NCI-H128 (cell line): ENCODE measurements around the gene MRPL41.
"Not testable (repeated sequence)": the region's sequence is repeated elsewhere in the genome, so short reads cannot be mapped to it uniquely, and the experiment has no call there.

Source experiments
- DNase-seq: peaks from one replicate; lab custom pipeline; 2025; ENCODE audit not compliant: unreplicated experiment; lab: John Stamatoyannopoulos, UW

MRPL41 gene

DNA sequence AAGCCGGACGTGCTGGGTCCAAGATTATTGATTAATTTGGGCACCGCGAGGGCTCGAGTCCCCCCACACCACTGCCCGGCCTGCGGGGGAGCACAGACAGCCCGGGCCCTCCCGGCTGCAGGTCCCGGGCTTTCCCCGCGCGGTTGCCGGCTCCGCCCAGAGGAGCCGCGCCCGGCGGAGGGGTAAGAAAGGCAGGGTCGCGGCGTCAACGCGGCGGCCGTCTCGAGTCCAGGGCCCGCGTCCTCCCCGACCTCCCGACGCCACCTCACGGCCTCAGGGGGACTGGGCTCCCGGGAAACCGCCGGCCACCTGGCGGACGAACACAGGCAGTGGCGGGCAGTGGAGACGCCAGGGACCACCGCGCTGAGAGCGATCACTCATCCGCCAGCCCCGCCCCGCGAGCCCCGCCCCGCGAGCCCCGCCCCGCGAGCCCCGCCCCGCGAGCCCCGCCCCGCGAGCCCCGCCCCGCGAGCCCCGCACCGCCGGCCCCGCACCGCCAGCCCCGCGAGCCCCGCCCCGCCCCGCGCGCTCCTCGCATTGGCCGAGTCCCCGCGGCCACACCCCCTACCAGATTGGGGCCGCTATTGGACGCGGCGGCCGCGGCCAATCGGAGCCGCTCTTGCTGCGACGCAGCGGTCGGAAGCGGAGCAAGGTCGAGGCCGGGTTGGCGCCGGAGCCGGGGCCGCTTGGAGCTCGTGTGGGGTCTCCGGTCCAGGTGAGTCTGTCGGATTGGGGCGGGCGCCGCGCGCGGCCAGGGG lies at the start of gene MRPL41:
Gene MRPL41, plus strand, starts transcription at position 616 of the 758 bp plus-strand sequence. CDS start 203 bp downstream, outside the sequence.
- DNase-seq = peak; percentile 53

GRCh38 chr9:137502008-137502911 lies 49.4 kb upstream of the MRPL41 start:
- DNase-seq = no peak

DNA sequence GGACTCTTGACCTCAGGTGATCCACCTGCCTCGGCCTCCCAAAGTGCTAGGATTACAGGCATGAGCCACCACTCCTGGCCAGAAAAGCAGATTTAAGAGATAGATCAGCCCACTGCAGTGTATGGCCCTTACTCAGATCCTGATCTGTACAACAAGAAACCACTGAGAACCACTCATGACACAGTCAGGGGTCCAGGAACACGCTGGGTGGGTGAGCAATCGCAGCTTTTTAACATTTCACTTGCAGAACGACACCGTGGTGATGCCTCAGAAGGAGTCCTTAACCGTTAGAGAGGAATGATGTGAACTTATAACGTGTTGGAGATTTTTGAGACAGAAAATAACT lies 47.3 kb upstream of the MRPL41 start:
- no peak for DNase-seq

DNA sequence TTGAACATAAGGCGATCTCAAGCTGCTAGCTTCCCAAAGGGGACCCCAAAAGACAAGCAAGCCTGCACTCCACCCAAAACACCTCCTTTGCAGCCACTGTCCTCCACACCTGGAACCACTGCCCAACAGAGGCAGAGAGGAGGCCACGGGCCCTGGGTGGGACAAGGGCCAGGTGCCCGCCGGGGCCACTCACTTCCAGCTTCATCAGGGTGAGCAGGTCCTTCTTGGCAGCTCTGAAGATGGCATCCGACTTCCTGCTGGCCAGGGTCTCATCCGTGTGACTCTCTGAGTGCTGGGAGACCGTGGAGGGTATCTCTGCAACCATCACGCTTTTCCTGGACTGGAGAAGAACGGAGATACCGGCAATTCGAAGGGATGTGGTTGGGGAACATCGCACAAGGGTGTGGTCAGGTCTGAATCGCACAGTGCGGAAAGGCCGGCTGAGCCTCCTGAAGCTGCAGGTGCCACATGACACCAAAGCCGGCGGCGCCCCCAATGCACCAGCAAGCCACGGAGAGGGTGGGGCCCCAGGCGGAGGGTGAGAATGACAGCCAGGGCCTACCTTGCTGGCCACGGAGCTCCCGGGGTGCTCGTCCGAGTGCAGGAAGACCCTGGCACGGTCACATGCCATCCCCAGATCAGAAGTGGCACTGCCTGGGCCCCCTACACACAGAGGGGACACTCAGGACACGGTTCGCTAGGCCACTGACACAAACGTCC lies 46.1 kb upstream of the MRPL41 start:
- DNase-seq = no peak

GRCh38 chr9:137506274-137506673 lies 45.4 kb upstream of the MRPL41 start:
- DNase-seq = no peak

- DNase-seq = no peak
These were observed 44.9 kb upstream of the MRPL41 start for GRCh38 chr9:137506702-137507171.

- no peak for DNase-seq
These were observed 42.5 kb upstream of the MRPL41 start for GRCh38 chr9:137509198-137509597.

GRCh38 chr9:137511126-137511525 lies 40.6 kb upstream of the MRPL41 start:
- DNase-seq = not testable (repeated sequence)

GRCh38 chr9:137511758-137512463 lies 39.8 kb upstream of the MRPL41 start:
- no peak for DNase-seq

GRCh38 chr9:137513136-137513535 lies 38.5 kb upstream of the MRPL41 start:
- DNase-seq = not testable (repeated sequence)

DNA sequence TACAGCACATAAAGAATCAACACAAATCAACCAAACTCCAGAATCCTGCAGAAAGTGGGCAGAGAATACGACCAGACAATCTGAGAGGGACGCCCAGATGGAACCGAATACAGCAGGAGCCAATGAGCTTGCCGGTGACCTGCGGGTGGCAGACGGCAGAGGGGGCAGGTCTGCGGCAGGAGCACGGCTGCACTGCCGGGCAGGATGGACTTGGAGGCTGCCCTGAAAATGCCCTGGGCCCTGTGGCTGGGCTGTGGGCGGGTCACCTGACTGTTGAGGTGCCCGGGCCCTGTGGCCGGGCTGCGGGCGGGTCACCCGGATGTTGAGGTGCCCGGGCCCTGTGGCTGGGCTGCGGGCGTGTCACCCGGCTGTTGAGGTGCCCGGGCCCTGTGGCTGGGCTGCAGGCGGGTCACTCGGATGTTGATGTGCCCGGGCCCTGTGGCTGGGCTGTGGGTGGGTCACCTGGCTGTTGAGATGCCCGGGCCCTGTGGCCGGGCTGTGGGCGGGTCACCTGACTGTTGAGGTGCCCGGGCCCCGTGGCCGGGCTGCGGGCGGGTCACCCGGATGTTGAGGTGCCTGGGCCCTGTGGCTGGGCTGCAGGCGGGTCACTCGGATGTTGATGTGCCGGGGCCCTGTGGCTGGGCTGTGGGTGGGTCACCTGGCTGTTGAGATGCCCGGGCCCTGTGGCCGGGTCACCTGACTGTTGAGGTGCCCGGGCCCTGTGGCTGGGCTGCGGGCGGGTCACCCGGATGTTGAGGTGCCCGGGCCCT lies 37.7 kb upstream of the MRPL41 start:
- not testable (repeated sequence) for DNase-seq

DNA sequence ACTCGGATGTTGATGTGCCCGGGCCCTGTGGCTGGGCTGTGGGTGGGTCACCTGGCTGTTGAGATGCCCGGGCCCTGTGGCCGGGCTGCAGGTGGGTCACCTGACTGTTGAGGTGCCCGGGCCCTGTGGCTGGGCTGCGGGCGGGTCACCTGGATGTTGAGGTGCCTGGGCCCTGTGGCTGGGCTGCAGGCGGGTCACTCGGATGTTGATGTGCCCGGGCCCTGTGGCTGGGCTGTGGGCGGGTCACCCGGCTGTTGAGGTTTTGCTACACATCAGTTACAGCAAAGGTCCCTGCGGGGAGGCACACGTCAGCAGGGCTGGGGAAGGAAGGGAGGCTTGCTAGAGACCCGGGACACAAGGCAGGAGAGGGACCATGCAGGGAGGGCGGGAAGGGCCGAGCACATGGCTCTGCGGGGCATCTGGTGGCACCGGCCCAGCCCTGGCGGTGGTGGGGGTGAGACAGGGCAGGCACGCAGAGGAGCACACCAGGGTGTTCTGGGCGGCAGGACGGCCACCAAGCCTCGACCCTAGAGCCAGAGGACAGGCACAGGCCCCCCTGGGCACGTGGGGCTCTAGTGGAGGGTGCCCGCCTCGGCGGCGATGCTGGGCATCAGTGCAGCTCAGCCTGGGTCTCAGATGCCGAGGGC lies 36.9 kb upstream of the MRPL41 start:
- DNase-seq = no peak

GRCh38 chr9:137515338-137515724 lies 36.3 kb upstream of the MRPL41 start:
- no peak for DNase-seq

DNA sequence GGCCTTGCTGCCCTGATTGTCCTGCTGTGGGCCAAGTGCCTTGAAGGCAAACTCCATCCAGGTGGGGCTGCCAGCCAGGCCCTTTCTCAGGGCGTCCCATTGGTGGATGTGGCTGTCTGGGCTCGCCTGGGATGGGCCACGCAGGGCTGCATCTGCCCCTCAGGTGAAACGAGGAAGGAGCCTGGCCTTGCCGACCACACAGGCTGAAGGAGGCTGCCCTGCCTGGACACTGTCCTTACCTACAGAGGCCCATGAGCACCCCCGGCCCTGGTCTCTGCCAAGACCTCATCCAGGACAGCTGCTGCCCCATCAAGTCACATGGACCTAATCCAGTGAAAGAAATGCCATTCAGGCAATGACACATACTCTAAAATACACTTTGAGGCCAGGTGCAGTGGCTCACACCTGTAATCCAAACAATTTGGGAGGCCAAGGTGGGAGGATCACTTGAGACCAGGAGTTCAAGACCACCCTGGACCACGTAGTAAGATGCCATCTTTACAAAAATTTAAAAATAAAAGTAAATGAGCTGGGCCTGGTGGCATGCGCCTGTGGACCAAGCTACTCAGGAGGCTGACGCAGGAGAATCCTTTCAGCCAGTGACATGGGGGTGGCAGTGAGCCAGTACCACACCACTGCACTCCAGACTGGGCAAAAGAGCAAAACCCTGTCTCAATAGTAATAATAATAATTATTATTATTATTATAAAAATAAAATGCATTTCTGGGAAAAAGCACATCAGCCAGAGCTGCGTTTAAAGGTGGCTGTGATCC lies 35.3 kb upstream of the MRPL41 start:
- no peak for DNase-seq

DNA sequence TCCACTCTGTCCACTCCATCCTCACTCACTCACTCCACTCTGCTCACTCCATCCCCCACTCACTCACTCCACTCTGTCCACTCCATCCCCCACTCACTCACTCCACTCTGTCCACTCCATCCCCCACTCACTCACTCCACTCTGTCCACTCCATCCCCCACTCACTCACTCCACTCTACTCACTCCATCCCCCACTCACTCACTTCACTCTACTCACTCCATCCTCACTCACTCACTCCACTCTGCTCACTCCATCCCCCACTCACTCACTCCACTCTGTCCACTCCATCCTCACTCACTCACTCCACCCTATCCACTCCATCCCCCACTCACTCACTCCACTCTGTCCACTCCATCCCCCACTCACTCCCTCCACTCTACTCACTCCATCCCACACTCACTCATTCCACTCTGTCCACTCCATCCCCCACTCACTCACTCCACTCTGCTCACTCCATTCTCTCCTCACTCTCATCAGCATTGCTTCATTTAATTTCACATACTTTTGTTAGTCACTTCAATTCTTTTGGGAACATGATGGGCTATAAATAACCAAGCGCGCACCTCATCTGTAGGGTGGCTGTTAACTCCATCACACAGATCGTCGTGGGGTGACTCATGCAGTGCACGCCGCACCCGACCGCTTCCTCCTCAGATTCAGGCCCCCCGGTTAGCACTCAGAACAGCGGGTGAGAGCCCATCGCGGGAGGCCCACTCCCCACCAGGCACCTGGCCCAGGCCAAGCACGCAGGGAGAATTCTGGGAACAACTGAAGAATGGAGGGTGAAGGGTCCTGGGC lies 32.8 kb upstream of the MRPL41 start:
- DNase-seq = not testable (repeated sequence)

DNA sequence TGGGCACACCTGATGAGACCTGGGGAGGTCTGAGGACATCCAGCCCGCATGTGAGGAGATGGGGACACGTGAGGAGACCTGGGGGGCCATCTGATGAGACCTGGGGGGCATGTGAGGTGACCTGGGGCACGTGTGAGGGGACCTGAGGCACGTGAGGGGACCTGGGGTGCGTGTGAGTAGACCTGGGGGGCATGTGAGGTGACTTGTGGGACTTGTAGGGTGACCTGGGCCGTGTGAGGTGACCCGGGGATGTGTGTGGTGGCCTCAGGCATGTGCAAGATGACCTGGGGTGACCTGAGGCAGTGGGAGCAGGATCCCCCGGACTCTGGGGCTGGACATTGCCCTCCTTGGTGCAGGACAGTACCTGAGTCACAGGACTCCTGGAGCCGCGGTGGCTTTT lies 32.1 kb upstream of the MRPL41 start:
- no peak for DNase-seq

GRCh38 chr9:137520614-137521404 lies 30.9 kb upstream of the MRPL41 start:
- no peak for DNase-seq
